GM12873 (cell line): ENCODE results near the gene MOB3B.

Experiments used
- TF ChIP-seq, protein P1 (sequence below): IDR thresholded peaks from 2 replicates; pipeline ENCODE4 v1.5.1; 2012; ENCODE audit warnings: low read depth, mild to moderate bottlenecking, moderate library complexity, low read length, control low read depth; ENCODE audit not compliant: insufficient read depth; ENCODE audit errors: missing control alignments

The MOB3B gene

GRCh38 chr9:27534658-27535209, 5.1 kb upstream of the MOB3B start:
- TF ChIP-seq, protein P1, sequence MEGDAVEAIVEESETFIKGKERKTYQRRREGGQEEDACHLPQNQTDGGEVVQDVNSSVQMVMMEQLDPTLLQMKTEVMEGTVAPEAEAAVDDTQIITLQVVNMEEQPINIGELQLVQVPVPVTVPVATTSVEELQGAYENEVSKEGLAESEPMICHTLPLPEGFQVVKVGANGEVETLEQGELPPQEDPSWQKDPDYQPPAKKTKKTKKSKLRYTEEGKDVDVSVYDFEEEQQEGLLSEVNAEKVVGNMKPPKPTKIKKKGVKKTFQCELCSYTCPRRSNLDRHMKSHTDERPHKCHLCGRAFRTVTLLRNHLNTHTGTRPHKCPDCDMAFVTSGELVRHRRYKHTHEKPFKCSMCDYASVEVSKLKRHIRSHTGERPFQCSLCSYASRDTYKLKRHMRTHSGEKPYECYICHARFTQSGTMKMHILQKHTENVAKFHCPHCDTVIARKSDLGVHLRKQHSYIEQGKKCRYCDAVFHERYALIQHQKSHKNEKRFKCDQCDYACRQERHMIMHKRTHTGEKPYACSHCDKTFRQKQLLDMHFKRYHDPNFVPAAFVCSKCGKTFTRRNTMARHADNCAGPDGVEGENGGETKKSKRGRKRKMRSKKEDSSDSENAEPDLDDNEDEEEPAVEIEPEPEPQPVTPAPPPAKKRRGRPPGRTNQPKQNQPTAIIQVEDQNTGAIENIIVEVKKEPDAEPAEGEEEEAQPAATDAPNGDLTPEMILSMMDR = no peak

DNA sequence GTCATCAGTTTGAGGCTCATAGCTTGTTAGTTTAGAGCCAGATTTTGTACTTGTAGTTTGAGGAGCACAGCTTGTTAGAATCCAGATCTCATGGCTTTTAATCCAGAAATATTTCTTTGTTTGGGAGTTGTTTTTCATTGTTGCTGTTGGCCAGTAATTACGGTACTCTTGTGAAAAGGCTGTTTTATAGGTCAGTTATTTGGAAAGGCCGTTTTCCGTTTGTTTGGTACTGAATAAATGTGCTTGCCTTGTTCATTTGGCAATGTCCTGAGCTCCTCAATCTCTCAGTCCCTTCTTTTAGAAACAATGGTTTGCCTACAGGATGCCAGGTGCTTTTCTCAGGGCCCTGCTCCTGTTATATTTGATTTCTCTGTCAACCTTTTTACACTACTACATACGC, 4.5 kb upstream of the MOB3B start:
- TF ChIP-seq, protein P1 = no peak

GRCh38 chr9:27533311-27533710, 3.7 kb upstream of the MOB3B start:
- TF ChIP-seq, protein P1 = no peak

DNA sequence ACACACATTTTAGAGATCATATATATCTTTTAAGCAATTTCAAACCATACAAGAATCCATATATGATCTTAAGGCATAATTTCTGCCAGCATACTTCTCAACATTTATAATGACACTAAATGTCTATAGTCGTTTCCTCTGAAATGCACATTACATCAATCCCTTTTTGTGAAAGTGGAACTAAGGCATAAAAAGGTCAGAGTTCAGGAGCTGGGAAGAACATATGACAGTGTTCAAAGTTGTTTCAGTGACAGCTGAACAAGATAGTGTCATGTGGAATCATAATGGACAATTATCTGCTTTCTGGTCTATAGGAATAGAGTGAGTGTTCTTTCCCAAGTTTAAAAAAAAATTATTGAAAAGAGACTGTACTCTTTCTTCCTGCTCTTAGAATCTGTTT, 2.4 kb upstream of the MOB3B start:
- TF ChIP-seq, protein P1 = no peak

DNA sequence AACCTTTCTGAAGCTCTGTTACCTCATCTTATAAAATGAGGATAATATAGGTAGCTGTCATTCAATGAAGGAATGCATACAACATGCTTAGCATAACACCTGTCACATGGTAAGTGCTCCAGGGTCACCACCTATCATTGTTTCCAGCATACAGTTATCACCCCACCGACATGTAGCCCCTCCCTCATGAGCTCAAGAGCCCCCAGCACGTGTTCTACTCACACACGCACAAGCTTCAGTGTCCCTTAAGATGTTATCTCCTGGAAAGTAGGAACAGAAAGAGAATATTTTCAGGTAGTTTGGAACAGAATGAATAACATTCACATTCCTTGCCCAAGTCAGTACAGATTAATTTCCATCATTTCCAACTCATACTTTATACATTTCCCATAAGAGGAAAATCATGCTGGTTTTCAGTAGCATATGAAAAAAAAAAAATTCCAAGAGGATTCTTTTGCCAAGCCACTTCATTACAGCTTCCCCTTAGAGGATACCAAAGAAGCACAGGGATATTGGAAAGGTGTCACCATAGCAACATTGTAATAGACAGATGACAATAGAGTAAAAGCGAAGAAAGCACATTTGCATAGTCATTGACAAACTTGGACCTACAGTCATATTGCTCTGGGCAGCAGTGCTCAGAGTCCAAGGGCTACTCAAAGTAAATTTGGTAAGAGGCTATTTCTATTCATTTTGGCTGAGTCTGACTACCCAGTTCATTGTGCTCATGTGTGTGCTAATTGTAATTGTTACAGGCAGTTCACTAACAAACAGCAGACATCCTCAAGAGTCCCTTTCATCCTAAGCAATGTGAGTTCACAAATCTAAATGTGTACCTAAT, 1.5 kb upstream of the MOB3B start:
- TF ChIP-seq, protein P1 = no peak

DNA sequence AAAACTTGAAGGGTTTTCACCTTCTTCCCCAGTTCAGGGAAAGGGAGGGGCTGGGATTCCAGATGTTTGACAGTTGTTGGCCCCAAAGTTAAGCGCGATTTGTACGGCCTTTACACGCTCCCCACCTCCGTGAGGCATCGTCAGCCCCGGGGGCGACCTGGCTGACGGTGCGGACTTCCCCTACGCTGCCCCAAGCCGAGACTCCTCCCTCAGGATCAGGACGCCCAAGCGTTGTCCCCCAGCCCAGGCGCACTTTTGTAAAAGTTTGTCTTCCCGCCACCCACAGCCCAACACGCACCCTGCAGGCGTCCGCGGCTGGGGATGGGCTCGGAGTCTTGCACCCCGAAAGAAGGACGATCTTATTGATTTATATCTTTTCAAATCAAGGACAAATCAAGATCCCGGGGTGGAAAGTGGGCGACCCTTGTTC, 713 bp downstream of the MOB3B start:
- TF ChIP-seq, protein P1 = no peak

DNA sequence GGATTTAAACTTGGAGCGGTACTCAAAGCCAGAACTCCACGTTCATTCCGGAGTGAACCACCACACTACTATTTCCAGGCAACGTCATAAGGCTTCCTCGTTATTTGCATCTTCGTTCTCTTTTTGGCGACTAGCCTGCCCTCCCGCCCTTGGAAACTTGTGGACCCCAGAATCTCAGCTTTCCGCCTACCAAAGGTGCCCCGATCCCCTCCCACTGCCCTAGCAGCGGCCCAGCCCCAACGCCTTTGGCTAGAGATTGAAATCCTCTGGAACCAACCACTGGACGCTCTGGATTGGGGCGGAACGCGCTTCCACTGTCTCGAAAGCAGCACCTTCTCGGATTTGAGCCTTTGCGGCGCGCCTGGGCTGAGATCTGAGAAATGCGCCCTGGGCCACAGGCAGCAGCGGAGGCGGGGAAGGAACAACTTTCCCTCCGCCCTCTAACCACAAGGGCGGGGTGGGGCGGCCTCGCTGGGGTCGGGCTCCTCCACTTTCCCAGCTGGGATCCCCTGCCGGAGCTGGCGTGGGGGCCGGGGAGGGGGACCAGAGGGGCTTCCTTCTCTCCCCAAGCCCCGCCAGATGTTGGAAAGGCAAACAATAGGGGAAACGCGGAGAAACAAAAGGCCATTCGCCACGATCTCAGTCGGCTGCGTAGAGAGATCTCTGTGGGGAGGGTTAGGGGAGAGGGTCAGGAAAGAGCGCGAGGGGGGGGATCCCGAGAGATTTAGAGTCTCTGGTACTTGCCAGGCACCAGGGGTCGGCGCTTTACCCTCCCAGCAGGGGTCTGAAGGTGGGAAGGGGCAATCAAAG, 1.3 kb downstream of the MOB3B start:
- TF ChIP-seq, protein P1 = no peak
